ENCODE results near the gene NHSL2.
A peak's percentile ranks its signal among the peaks of the same experiment; 100 is the strongest.
"Not testable (repeated sequence)": the region's sequence is repeated elsewhere in the genome, so short reads cannot be mapped to it uniquely, and the experiment has no call there.

Gene NHSL2

DNA sequence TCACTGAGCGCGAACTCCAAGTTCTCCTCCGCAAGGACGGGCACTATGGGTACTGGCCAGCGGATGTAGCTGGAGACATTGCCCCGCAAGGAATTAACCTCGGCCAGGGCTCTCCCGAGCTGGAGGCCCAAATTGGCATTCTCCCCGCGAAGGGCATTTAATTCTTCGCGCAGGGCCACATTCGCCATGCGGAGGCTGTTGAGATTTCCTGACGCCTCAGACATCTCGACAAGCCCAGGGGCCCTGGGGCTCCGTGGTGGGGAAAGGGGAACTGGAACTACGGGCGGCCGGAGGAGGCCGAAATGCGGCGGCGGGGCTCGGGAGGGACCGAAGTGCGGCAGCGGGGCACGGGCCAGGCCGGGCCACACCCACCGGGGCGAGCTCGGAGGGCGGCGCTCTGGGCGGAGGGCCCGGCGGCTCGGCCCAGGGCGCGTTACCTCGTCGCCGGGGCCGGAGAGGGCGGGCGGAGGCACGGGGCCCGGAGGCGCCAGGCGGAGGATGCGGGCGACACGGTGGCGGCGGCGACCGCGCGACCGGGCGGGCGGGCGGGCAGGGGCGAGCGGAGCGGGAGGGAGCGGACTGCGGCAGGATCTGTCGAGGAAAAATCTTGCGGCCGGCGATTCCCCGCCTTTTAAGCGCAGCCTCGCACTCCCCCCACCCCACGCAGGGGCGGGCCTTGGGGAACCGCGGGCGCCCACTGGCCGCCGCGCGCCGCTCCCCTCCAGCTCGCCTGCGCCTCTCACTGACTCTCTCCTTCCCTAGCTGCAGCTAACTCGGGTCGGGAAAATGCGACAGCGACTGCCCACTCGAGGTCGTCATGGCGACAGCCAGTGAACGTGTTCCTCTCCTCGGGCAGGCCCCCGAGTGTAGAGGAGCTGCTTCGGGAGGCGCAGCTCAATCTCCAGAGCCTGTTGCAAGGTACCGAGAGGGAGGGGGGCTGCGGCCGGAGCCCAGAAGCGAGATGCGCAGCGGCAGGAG is 221.0 kb downstream of the NHSL2 start, which contains the start of gene RTL5:
RTL5 (minus strand) TSS at position 599 of the 978 bp plus-strand sequence.
- peak; percentile 92 for DNase-seq (ENCODE audit: low spot score)

- no peak for DNase-seq (ENCODE audit: low spot score)
These were observed 221.8 kb downstream of the NHSL2 start for GRCh38 chrX:72132456-72132855.

GRCh38 chrX:72133851-72134546 is 223.4 kb downstream of the NHSL2 start:
- no peak for DNase-seq (ENCODE audit: low spot score)

- no peak for DNase-seq (ENCODE audit: low spot score)
These were observed 227.3 kb downstream of the NHSL2 start for GRCh38 chrX:72137846-72138495.

- no peak for DNase-seq (ENCODE audit: low spot score)
These were observed 228.9 kb downstream of the NHSL2 start for GRCh38 chrX:72139538-72139937.

DNA sequence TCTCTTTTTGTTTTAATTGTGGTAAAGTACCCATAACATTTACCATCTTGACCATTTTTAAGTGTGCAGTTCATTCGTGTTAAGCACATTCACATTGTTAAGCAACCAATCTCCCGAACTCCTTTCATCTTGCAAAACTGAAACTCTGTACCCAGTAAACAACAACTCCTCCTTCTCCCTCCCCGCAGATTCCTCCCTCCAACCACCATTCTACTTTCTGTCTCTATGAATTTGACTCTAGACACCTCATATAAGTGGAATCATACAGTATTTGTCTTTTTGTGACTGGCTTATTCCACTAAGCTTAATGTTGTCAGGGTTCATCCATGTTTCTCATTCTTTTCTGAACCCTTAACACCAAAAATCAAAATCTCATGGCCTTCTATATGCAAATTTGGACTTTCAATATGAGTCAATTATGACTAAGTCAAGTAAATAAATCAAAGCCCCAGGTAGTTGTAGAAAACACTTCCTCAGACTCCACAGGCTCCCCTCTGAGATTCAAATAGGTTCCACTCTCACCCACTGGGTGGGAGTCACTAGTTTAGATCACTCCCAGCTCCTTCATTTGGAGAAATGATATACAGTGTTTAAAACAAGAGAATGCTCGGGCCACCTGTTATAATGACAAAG is 230.8 kb downstream of the NHSL2 start:
- no peak for DNase-seq (ENCODE audit: low spot score)

- DNase-seq (ENCODE audit: low spot score) = no peak
These were observed 231.6 kb downstream of the NHSL2 start for GRCh38 chrX:72142094-72142793.

GRCh38 chrX:72142794-72143608 is 232.4 kb downstream of the NHSL2 start:
- DNase-seq (ENCODE audit: low spot score) = no peak

DNA sequence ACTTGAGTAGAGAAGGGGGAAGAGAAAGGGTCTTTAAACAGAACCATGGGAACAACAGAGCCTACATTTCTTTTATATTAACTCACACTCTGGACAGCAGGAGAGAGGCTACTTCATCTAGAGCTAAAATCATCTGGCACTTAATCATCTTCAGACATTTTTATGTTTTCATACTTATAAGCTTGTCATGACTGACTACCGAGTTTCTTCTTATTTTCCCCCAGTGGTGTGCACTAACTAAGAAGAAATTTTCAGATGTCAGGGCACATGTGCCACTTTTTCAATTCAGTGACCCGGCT is 232.9 kb downstream of the NHSL2 start:
- DNase-seq (ENCODE audit: low spot score) = no peak

GRCh38 chrX:72145181-72145580 is 234.5 kb downstream of the NHSL2 start:
- no peak for DNase-seq (ENCODE audit: low spot score)

- no peak for DNase-seq (ENCODE audit: low spot score)
These were observed 235.9 kb downstream of the NHSL2 start for GRCh38 chrX:72146527-72146926.

DNA sequence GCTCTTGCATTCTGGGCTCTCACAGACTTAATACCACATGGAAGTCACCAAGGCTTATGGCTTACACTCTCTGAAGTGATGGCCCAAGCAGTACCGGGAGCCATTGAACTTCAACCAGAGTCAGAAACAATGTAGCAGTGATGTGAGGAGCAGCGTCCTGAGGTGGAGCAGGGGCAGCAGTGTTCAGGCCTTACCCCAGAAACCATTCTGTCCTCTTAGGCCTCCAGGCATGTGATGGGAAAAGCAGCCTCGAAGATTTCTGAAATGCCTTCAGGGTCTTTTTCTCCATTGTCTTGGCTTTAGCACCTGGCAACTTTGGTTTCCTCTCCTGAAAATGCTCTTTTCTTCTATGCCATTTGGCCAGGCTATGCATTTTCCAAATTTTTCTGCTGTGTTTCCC is 248.1 kb downstream of the NHSL2 start:
- DNase-seq (ENCODE audit: low spot score) = no peak

DNA sequence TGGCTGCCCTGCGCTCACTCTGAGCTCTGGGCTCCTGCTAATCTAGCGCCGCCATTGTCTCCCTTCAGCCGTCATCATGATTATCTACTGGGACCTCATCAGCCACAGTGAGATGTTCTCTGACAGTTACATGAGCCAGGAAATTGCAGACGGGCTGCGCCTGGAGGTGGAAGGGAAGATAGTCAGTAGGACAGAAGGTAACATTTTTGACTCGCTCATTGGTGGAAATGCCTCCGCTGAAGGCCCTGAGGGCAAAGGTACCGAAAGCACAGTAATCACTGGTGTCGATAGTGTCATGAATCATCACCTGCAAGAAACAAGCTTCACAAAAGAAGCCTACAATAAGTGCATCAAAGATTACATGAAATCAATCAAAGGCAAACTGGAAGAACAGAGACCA is 249.1 kb downstream of the NHSL2 start:
- no peak for DNase-seq (ENCODE audit: low spot score)

DNA sequence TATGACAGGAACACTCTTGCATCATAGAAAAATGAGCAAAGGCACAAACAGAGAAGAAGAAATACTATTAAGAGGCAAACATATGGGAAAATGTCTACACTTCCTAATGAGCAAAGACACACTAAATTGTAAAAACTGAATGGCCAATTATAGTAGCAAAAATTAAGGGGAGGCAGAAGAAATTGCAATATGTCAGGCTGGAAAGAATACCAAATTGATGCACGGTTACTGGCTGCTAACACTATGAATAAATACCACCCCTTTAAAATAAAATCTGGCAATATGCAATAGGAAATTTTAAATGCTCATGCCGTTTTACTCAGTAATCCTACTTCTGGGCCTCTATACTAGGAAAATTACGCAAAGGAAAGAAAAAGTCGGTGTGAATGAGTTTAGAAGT is 254.9 kb downstream of the NHSL2 start:
- DNase-seq (ENCODE audit: low spot score) = no peak

GRCh38 chrX:72169008-72169728 is 258.5 kb downstream of the NHSL2 start:
- DNase-seq (ENCODE audit: low spot score) = no peak

GRCh38 chrX:72176289-72176688 is 265.6 kb downstream of the NHSL2 start:
- not testable (repeated sequence) for DNase-seq (ENCODE audit: low spot score)

DNA sequence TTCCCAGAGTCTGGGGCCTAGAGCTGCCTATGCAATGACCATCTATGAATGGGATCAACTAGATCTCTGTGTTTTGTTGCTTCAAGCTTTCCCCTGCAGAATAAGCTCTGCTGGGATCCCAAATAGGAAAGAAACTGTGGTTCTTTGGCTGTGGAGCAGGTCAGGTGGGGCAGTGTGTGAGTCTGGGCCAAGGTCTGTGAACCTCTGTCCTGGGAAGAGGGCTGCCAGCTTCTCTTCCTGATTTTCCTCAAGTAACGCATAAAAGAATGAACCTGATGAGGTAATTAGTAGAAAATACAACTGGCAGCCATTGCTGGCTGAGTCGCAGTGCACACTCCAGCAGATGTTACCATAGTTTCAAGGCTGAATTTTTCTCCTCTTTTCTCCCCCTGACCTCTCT is 266.3 kb downstream of the NHSL2 start:
- DNase-seq (ENCODE audit: low spot score) = no peak

GRCh38 chrX:72180539-72180938 is 269.9 kb downstream of the NHSL2 start:
- DNase-seq (ENCODE audit: low spot score) = no peak

DNA sequence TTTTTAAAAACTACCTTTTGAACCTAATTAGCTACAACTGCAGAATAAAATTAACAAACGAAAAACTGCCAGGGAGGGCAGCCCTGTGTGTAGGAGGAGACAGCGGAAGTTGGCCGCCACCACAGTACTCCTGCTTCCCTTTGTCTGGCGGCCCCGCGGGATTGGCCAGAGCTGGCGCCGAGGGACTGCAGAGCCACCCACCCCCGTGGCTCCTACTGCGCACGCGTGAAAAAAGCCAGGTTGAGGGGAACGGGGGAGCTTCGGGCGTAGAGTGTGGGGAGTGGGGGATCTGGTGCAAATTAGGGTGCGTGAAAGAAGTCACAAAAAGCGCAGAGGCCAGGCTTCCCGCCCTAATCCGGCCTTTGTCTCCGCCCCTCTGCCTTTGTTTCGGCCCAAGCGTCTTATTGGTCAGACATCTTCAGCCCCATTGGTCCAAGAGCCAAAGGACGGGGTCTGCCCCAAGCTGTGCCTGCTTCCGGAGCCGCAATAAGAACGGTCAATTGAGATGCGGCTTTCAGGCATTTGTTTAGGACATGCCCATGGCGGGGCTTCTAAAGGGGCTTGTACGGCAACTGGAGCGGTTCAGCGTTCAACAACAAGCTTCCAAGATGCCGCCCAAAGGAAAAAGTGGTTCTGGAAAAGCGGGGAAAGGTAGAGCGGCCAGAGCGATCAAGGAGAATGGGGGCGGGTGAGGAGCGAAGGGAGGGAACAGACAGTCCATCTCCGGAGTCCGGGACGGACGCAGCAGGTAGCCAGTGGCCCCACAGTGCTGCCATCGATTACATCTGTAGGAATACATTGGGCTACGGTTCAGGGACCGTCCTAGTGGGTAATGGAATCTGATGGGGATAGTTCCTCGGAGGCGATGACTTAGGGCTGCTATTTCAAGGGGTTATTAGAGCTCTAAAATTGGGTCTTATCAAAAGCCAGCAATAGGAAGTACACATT is 270.8 kb downstream of the NHSL2 start, which contains the start of gene PIN4:
PIN4 (plus strand) TSS at position 580 of the 948 bp plus-strand sequence; CDS start at position 609, 29 bp downstream.
- DNase-seq (ENCODE audit: low spot score) = peak; percentile 90

All from GM03348 (cell line).